HepG2 (cell line): ENCODE results near the gene ABHD6. TPM values are rescaled to one million over a fixed set of nuclear protein-coding genes. Genes with fewer than 3 reads are reported as not detected.
A peak's percentile ranks its signal among the peaks of the same experiment; 100 is the strongest.

Source experiments
- ARNT2 ChIP-seq: sonication (generic); formaldehyde crosslinking; IDR thresholded peaks from 2 replicates; pipeline ENCODE4 v1.8.0; 2022; ENCODE audit warnings: mild to moderate bottlenecking, low read depth, missing genetic modification reagents, moderate library complexity
- CBFB ChIP-seq: sonication (generic); formaldehyde crosslinking; IDR thresholded peaks from 2 replicates; pipeline ENCODE4 v1.4.0; 2020; ENCODE audit warnings: missing genetic modification reagents
- KAT8 ChIP-seq: IDR thresholded peaks from 2 replicates; pipeline ENCODE4 v1.6.1; 2016; ENCODE audit warnings: missing genetic modification reagents, missing compliant biosample characterization
- MED1 ChIP-seq: sonication (generic); formaldehyde crosslinking; IDR thresholded peaks from 2 replicates; pipeline ENCODE4 v1.4.0; 2020; ENCODE audit warnings: missing genetic modification reagents
- MIXL1 ChIP-seq: IDR thresholded peaks from 2 replicates; pipeline ENCODE4 v1.6.1; 2016
- NFATC3 ChIP-seq: sonication (generic); formaldehyde crosslinking; IDR thresholded peaks from 2 replicates; pipeline ENCODE4 v1.5.1; 2020; ENCODE audit warnings: mild to moderate bottlenecking, missing genetic modification reagents
- PAXIP1 ChIP-seq: sonication (generic); formaldehyde crosslinking; conservative IDR thresholded peaks from 2 replicates; pipeline ENCODE4 v1.4.0; 2020; ENCODE audit warnings: mild to moderate bottlenecking, missing genetic modification reagents, moderate library complexity
- POLR2AphosphoS5 ChIP-seq: IDR thresholded peaks from 2 replicates; pipeline ENCODE4 v1.6.1; 2012; ENCODE audit warnings: low read depth, low read length
- POLR2G ChIP-seq: fragments of 200-400 bp; formaldehyde crosslinking; IDR thresholded peaks from 2 replicates; pipeline ENCODE4 v1.6.1; 2018; ENCODE audit warnings: mild to moderate bottlenecking, low read depth, low read length, moderate library complexity
- SP1 ChIP-seq, 2 experiments: fragments of 450-650 bp in 1 of 2; sonication (generic) in 1 of 2; formaldehyde crosslinking in 1 of 2; IDR thresholded peaks; 2 replicates each; pipeline versions ENCODE4 v1.4.0 to v1.6.1; 2016 to 2020; ENCODE audit warnings: missing genetic modification reagents in 1 of 2
- TOPORS ChIP-seq: sonication (generic); formaldehyde crosslinking; IDR thresholded peaks from 2 replicates; pipeline ENCODE4 v1.8.0; 2023; ENCODE audit warnings: mild to moderate bottlenecking, missing genetic modification reagents
- ZBTB40 ChIP-seq, 2 experiments: fragments of 450-650 bp in 1 of 2; sonication (generic) in 1 of 2; formaldehyde crosslinking in 1 of 2; IDR thresholded peaks; 2 replicates each; pipeline versions ENCODE4 v1.6.1 to v1.8.0; 2016 to 2022; ENCODE audit warnings: antibody characterized with exemption in 1 of 2, mild to moderate bottlenecking in 1 of 2, missing genetic modification reagents in 1 of 2
- ZFP41 ChIP-seq: sonication (generic); formaldehyde crosslinking; IDR thresholded peaks from 2 replicates; pipeline ENCODE4 v1.4.0; 2020; ENCODE audit warnings: mild to moderate bottlenecking, missing genetic modification reagents, borderline replicate concordance
- ZNF124 ChIP-seq: sonication (generic); formaldehyde crosslinking; IDR thresholded peaks from 2 replicates; pipeline ENCODE4 v1.4.0; 2020; ENCODE audit warnings: missing genetic modification reagents
- ZNF263 ChIP-seq: sonication (generic); formaldehyde crosslinking; IDR thresholded peaks from 2 replicates; pipeline ENCODE4 v1.4.0; 2020; ENCODE audit warnings: missing genetic modification reagents
- ZNF264 ChIP-seq: sonication (generic); formaldehyde crosslinking; IDR thresholded peaks from 2 replicates; pipeline ENCODE4 v1.4.0; 2020; ENCODE audit warnings: missing genetic modification reagents
- ZNF543 ChIP-seq: sonication (generic); formaldehyde crosslinking; IDR thresholded peaks from 2 replicates; pipeline ENCODE4 v1.4.0; 2020; ENCODE audit warnings: mild to moderate bottlenecking, missing genetic modification reagents
- ZNF724P ChIP-seq: sonication (generic); formaldehyde crosslinking; IDR thresholded peaks from 2 replicates; pipeline ENCODE4 v1.8.0; 2022; ENCODE audit warnings: missing genetic modification reagents, borderline replicate concordance
- polyA plus RNA-seq, 8 experiments: library from polyadenylated mRNA; depleted of rRNA in 3 of 8; stranded (reverse) in 7 of 8; unstranded in 1 of 8; fragments of >200 nt; fragmentation: Illumina TruSeq in 4 of 8; extraction: Trizol in 4 of 8; gene quantifications; 2 replicates each; pipeline versions ENCODE4 v1.2.1 to v1.2.3, GENCODE V29; 2011 to 2016; ENCODE audit warnings: low read depth in 4 of 8, missing spikeins in 1 of 8, mixed read lengths in 1 of 8; ENCODE audit not compliant: insufficient read depth in 1 of 8
- total RNA-seq, 5 experiments: library from RNA; depleted of rRNA; stranded (reverse); fragments of >200 nt; fragmentation: Illumina TruSeq; extraction: Trizol; gene quantifications; 2 replicates each; pipeline ENCODE4 v1.2.3, GENCODE V29; 2016; ENCODE audit warnings: low read depth in 1 of 5

The ABHD6 gene
- total and polyA plus RNA-seq, 2 of the 13 experiments (the other 11 are each of a cell fraction or from before 2014, with no cell fraction given): 9.0 to 17.2 TPM

GRCh38 chr3:58205981-58206380 is 31.6 kb upstream of the ABHD6 start (continued):
- no peak for TF ChIP-seq ZNF263 (CRISPR knock-in tag)
- TF ChIP-seq CBFB: no peak
- TF ChIP-seq PAXIP1 (CRISPR knock-in tag): peak; percentile 74
- no peak for TF ChIP-seq POLR2G
- no peak for TF ChIP-seq KAT8 (CRISPR knock-in tag)
- peak; percentile 60 for TF ChIP-seq MED1
- no peak for TF ChIP-seq ZNF543
- TF ChIP-seq ZNF264: no peak
- no peak for TF ChIP-seq ARNT2 (CRISPR knock-in tag)
- TF ChIP-seq ZBTB40 (IDR thresholded peaks at IDR 0.05): no peak
- TF ChIP-seq ZBTB40 (CRISPR knock-in tag; IDR thresholded peaks at IDR 0.05): no peak
- TF ChIP-seq ZNF124 (CRISPR knock-in tag): 0 out of 2 replicates have a peak, but pooled peaks have one; percentile 30
- no peak for TF ChIP-seq NFATC3 (CRISPR knock-in tag)
- TF ChIP-seq SP1 (IDR thresholded peaks at IDR 0.05): no peak
- no peak for TF ChIP-seq SP1 (CRISPR knock-in tag; IDR thresholded peaks at IDR 0.05)
- no peak for TF ChIP-seq POLR2AphosphoS5
- TF ChIP-seq ZFP41: no peak
- TF ChIP-seq ZNF724P (CRISPR knock-in tag): no peak
- no peak for TF ChIP-seq MIXL1
- TF ChIP-seq TOPORS (CRISPR knock-in tag): no peak
